H1 (cell line): ENCODE measurements around the gene CNOT6L. TPM values are rescaled to one million over a fixed set of nuclear protein-coding genes. Genes with fewer than 3 reads are reported as not detected.

Source experiments
- CTCF ChIA-PET: fragments of 300-600 bp; sonication (Branson Sonifier 250); formaldehyde crosslinking; loops from one replicate; lab custom pipeline; 2021; ENCODE audit not compliant: partially characterized antibody; lab: Charles Lee
- POLR2A ChIA-PET: fragments of 300-600 bp; sonication (Branson Sonifier 250); formaldehyde crosslinking; loops from one replicate; lab custom pipeline; 2021; ENCODE audit warnings: inconsistent platforms; ENCODE audit not compliant: partially characterized antibody; lab: Charles Lee
- DNase-seq, 2 experiments: peaks; one replicate each; pipeline versions ENCODE4 v3.0.0 to v3.0.0-alpha.2; 2010 to 2022; ENCODE audit warnings: low spot score in 2 of 2, low read depth in 1 of 2, mixed read lengths in 1 of 2
- FAIRE-seq: peaks from 2 replicates; lab custom pipeline; 2011; peaks lifted over from hg19 to GRCh38; lab: Jason Lieb, UNC
- H2AFZ ChIP-seq: 2 replicates; pipeline ENCODE4 v1.8.1; 2012; ENCODE audit warnings: low read length, inconsistent platforms
- H2AK5ac ChIP-seq: 2 replicates; pipeline ENCODE4 v1.6.1; 2013; ENCODE audit warnings: low read depth, low read length
- H2BK120ac ChIP-seq: replicated peaks from 2 replicates; pipeline ENCODE3; 2013; ENCODE audit warnings: low read depth, low read length, inconsistent platforms
- H2BK12ac ChIP-seq: 2 replicates; pipeline ENCODE4 v1.6.1; 2013; ENCODE audit warnings: low read depth, low read length
- H2BK15ac ChIP-seq: 2 replicates; pipeline ENCODE4 v1.6.1; 2013; ENCODE audit warnings: low read length
- H2BK20ac ChIP-seq: 2 replicates; pipeline ENCODE4 v1.6.1; 2013; ENCODE audit warnings: low read length
- H2BK5ac ChIP-seq: 2 replicates; pipeline ENCODE4 v1.6.1; 2013; ENCODE audit warnings: low read depth, low read length
- H3K14ac ChIP-seq: 2 replicates; pipeline ENCODE4 v1.6.1; 2013; ENCODE audit warnings: inconsistent platforms; ENCODE audit not compliant: insufficient read length
- H3K18ac ChIP-seq: 2 replicates; pipeline ENCODE4 v1.6.1; 2013; ENCODE audit warnings: low read length; ENCODE audit errors: extremely low read depth
- H3K23ac ChIP-seq: 2 replicates; pipeline ENCODE4 v1.6.1; 2013; ENCODE audit warnings: inconsistent platforms; ENCODE audit not compliant: insufficient read length
- H3K23me2 ChIP-seq: 2 replicates; pipeline ENCODE4 v1.6.1; 2013; ENCODE audit warnings: low read depth, low read length
- H3K27ac ChIP-seq: 2 replicates; pipeline ENCODE4 v1.6.1; 2011; ENCODE audit warnings: low read depth, low read length, inconsistent platforms
- H3K27me3 ChIP-seq, 4 experiments: replicated peaks in 1 of 4; 1 replicate in 1 of 4; 2 replicates in 3 of 4; pipeline versions ENCODE4 v1.6.1 to v1.8.1; 2011 to 2013; ENCODE audit warnings: low read length in 3 of 4, mild to moderate bottlenecking in 3 of 4, inconsistent platforms in 2 of 4, mixed read lengths in 2 of 4, moderate library complexity in 1 of 4; ENCODE audit not compliant: control insufficient read depth in 3 of 4, insufficient read depth in 3 of 4; ENCODE audit errors: extremely low read depth in 1 of 4
- H3K36me3 ChIP-seq, 4 experiments: 2 replicates each; pipeline versions ENCODE4 v1.6.1 to v1.8.1; 2011 to 2013; ENCODE audit warnings: mild to moderate bottlenecking in 4 of 4, low read length in 3 of 4, moderate library complexity in 2 of 4, control low read depth in 1 of 4, inconsistent platforms in 1 of 4; ENCODE audit not compliant: insufficient read depth in 4 of 4, control insufficient read depth in 2 of 4
- H3K4ac ChIP-seq: replicated peaks from 2 replicates; pipeline ENCODE3; 2013; ENCODE audit warnings: low read length, low read depth, mixed read lengths, inconsistent platforms; ENCODE audit not compliant: insufficient read length
- H3K4me1 ChIP-seq, 4 experiments: replicated peaks in 1 of 4; 1 replicate in 1 of 4; 2 replicates in 3 of 4; pipeline versions ENCODE4 v1.6.1 to v1.8.1; 2011 to 2013; ENCODE audit warnings: low read length in 3 of 4, inconsistent platforms in 2 of 4, mixed read lengths in 1 of 4; ENCODE audit not compliant: insufficient read depth in 4 of 4, control insufficient read depth in 3 of 4
- H3K4me2 ChIP-seq, 2 experiments: 2 replicates each; pipeline versions ENCODE4 v1.6.1 to v1.8.1; 2011 to 2013; ENCODE audit warnings: low read depth in 2 of 2, low read length in 2 of 2, control low read depth in 1 of 2, inconsistent platforms in 1 of 2, mild to moderate bottlenecking in 1 of 2; ENCODE audit not compliant: insufficient read depth in 1 of 2
- H3K4me3 ChIP-seq, 4 experiments: fragments of 200-600, 300-600 bp in 1 of 4; sonication (generic), shearing (Covaris generic), sonication (Bioruptor Twin) in 1 of 4; 2 replicates each; pipeline versions ENCODE4 v1.5.1 to v1.8.1; 2011 to 2016; ENCODE audit warnings: low read length in 4 of 4, low read depth in 3 of 4, control low read depth in 2 of 4, inconsistent platforms in 2 of 4, mild to moderate bottlenecking in 2 of 4, mixed read lengths in 1 of 4, moderate library complexity in 1 of 4; ENCODE audit not compliant: insufficient read depth in 2 of 4; ENCODE audit errors: extremely low read depth in 1 of 4
- H3K56ac ChIP-seq: replicated peaks from 2 replicates; pipeline ENCODE3; 2013; ENCODE audit warnings: low read depth, mild to moderate bottlenecking, mixed read lengths, low read length, inconsistent platforms; ENCODE audit not compliant: insufficient read length
- H3K79me1 ChIP-seq: 2 replicates; pipeline ENCODE4 v1.6.1; 2013; ENCODE audit warnings: low read depth, low read length, control low read depth
- H3K79me2 ChIP-seq, 2 experiments: 2 replicates each; pipeline versions ENCODE4 v1.6.1 to v1.8.1; 2012 to 2013; ENCODE audit warnings: low read length in 2 of 2, mild to moderate bottlenecking in 2 of 2, inconsistent platforms in 1 of 2; ENCODE audit not compliant: insufficient read depth in 2 of 2, control insufficient read depth in 1 of 2
- H3K9ac ChIP-seq, 4 experiments: replicated peaks in 1 of 4; 1 replicate in 1 of 4; 2 replicates in 3 of 4; pipeline versions ENCODE4 v1.6.1 to v1.8.1; 2011 to 2013; ENCODE audit warnings: low read depth in 3 of 4, low read length in 3 of 4, control low read depth in 2 of 4, mild to moderate bottlenecking in 2 of 4, moderate library complexity in 2 of 4, inconsistent platforms in 1 of 4; ENCODE audit errors: extremely low read depth in 1 of 4
- H3K9me3 ChIP-seq, 2 experiments: 2 replicates each; pipeline versions ENCODE4 v1.6.1 to v1.8.1; 2012 to 2013; ENCODE audit warnings: mild to moderate bottlenecking in 2 of 2, moderate library complexity in 2 of 2, control low read depth in 1 of 2, inconsistent platforms in 1 of 2, low read depth in 1 of 2, low read length in 1 of 2, mixed read lengths in 1 of 2; ENCODE audit not compliant: insufficient read depth in 2 of 2
- H4K20me1 ChIP-seq, 2 experiments: replicated peaks in 1 of 2; 2 replicates each; pipeline versions ENCODE3 to v1.8.1; 2011 to 2013; ENCODE audit warnings: inconsistent platforms in 2 of 2, low read length in 2 of 2, mild to moderate bottlenecking in 1 of 2; ENCODE audit not compliant: insufficient read depth in 2 of 2, control insufficient read depth in 1 of 2
- H4K5ac ChIP-seq: 2 replicates; pipeline ENCODE4 v1.6.1; 2013; ENCODE audit warnings: low read length, low read depth, mixed read lengths, inconsistent platforms; ENCODE audit not compliant: insufficient read length
- H4K8ac ChIP-seq: 2 replicates; pipeline ENCODE4 v1.8.0; 2013; ENCODE audit warnings: mild to moderate bottlenecking, moderate library complexity, low read length, inconsistent platforms; ENCODE audit not compliant: insufficient read depth; ENCODE audit errors: extremely low read depth
- H4K91ac ChIP-seq: replicated peaks from 2 replicates; pipeline ENCODE3; 2013; ENCODE audit warnings: low read length, mixed read lengths, inconsistent platforms; ENCODE audit not compliant: insufficient read length
- WGBS, 2 experiments: shearing (Covaris generic) in 1 of 2; methylation state at CpG; one replicate each; pipeline versions ENCODE4 v1.1.6 to v1.1.7; 2013 to 2015; ENCODE audit warnings: low lambda C conversion rate in 2 of 2, mixed read lengths in 2 of 2, inconsistent platforms in 1 of 2, low coverage in 1 of 2, missing lambda C conversion rate in 1 of 2; ENCODE audit not compliant: insufficient replicate concordance in 2 of 2, insufficient coverage in 1 of 2, insufficient read length in 1 of 2; ENCODE audit errors: extremely low coverage in 1 of 2, missing lambda C conversion rate in 1 of 2; 5-methylcytosine and 5-hydroxymethylcytosine counted together
- polyA plus RNA-seq, 7 experiments: library from polyadenylated mRNA; depleted of rRNA in 3 of 7; stranded (reverse) in 5 of 7; unstranded in 2 of 7; fragments of >200 nt in 5 of 7; fragments of 200-250 nt in 2 of 7; gene quantifications; 1 replicate in 5 of 7; 2 replicates in 1 of 7; 4 replicates in 1 of 7; pipeline versions ENCODE4 v1.2.1 to v1.2.3, GENCODE V29; 2011 to 2013; ENCODE audit warnings: missing spikeins in 2 of 7, mixed read lengths in 2 of 7
- total RNA-seq: library from RNA; stranded (reverse); fragmentation: NEBNext Ultra II Directional; extraction: Animal tissue kit (Norgen Biotek cat#: 25700); gene quantifications from 2 replicates; pipeline ENCODE4 v1.2.1, GENCODE V29; 2021
- TF ChIP-seq, protein P1 (sequence below): fragments of 300-600 bp; sonication (generic); IDR thresholded peaks from 2 replicates; pipeline ENCODE4 v1.7.1; 2012; ENCODE audit warnings: low read length, moderate library complexity, mild to moderate bottlenecking, inconsistent platforms; ENCODE audit not compliant: insufficient replicate concordance

Gene CNOT6L
- total and polyA plus RNA-seq, 2 of the 8 experiments (the other 6 are each of a cell fraction or from before 2014, with no cell fraction given) = 2.0 to 22.4 TPM

DNA sequence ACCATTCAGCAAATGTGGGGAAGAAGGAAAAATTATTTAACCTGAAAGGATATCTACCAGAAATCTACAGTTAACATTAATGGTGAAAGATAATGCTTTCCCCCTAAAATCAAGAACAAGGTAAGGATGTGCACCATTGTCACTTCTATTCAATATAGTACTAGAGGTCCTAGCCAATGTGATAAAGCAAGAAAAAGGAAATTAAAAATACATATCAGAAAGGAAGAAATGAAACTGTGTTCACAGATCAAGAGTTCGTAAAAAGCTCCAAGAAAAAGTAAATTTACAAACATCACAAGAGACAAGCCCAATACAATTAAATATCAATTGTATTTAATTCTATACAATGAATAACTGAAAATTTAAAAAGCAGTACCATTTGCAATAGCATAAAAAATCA lies 57.6 kb downstream of the CNOT6L start:
- ChIA-PET CTCF (no interaction called here), POLR2A (no interaction called here)
- Histone ChIP-seq H4K8ac (no peak overlapping the region), H4K20me1 (no peaks in the 10 kb centered on the region), H3K9me3 (peaks cover 7 to 8% of the 10 kb centered on the region in 2 experiments), H3K4ac (no peak overlapping the region), H4K91ac (no peak overlapping the region), H2BK12ac (no peak overlapping the region), H3K9ac (no peak overlapping the region), H2BK15ac (no peak overlapping the region), H3K23me2 (no peaks in the 10 kb centered on the region), H3K56ac (no peak overlapping the region), H2BK120ac (no peak overlapping the region), H3K4me1 (no peaks in the 10 kb centered on the region), H3K14ac (no peak overlapping the region), H2AFZ (no peak overlapping the region), H3K4me2 (no peak overlapping the region), H3K79me2 (no peaks in the 10 kb centered on the region), H4K5ac (no peak overlapping the region), H3K4me3 (no peak overlapping the region), H3K23ac (no peak overlapping the region), H3K27ac (no peak overlapping the region), H3K18ac (no peak overlapping the region), H2BK5ac (no peak overlapping the region), H3K36me3 (no peaks in the 10 kb centered on the region), H3K27me3 (no peaks in the 10 kb centered on the region), H2BK20ac (no peak overlapping the region), H3K79me1 (no peaks in the 10 kb centered on the region), H2AK5ac (no peak overlapping the region)
- WGBS, 2 experiments = 85% methylated on average over 1 of the region's 1 CpG; no CpG with 5 or more reads in 1 of the 2 experiments
- DNase-seq = no peak
- no peak for FAIRE-seq
- TF ChIP-seq, protein P1, sequence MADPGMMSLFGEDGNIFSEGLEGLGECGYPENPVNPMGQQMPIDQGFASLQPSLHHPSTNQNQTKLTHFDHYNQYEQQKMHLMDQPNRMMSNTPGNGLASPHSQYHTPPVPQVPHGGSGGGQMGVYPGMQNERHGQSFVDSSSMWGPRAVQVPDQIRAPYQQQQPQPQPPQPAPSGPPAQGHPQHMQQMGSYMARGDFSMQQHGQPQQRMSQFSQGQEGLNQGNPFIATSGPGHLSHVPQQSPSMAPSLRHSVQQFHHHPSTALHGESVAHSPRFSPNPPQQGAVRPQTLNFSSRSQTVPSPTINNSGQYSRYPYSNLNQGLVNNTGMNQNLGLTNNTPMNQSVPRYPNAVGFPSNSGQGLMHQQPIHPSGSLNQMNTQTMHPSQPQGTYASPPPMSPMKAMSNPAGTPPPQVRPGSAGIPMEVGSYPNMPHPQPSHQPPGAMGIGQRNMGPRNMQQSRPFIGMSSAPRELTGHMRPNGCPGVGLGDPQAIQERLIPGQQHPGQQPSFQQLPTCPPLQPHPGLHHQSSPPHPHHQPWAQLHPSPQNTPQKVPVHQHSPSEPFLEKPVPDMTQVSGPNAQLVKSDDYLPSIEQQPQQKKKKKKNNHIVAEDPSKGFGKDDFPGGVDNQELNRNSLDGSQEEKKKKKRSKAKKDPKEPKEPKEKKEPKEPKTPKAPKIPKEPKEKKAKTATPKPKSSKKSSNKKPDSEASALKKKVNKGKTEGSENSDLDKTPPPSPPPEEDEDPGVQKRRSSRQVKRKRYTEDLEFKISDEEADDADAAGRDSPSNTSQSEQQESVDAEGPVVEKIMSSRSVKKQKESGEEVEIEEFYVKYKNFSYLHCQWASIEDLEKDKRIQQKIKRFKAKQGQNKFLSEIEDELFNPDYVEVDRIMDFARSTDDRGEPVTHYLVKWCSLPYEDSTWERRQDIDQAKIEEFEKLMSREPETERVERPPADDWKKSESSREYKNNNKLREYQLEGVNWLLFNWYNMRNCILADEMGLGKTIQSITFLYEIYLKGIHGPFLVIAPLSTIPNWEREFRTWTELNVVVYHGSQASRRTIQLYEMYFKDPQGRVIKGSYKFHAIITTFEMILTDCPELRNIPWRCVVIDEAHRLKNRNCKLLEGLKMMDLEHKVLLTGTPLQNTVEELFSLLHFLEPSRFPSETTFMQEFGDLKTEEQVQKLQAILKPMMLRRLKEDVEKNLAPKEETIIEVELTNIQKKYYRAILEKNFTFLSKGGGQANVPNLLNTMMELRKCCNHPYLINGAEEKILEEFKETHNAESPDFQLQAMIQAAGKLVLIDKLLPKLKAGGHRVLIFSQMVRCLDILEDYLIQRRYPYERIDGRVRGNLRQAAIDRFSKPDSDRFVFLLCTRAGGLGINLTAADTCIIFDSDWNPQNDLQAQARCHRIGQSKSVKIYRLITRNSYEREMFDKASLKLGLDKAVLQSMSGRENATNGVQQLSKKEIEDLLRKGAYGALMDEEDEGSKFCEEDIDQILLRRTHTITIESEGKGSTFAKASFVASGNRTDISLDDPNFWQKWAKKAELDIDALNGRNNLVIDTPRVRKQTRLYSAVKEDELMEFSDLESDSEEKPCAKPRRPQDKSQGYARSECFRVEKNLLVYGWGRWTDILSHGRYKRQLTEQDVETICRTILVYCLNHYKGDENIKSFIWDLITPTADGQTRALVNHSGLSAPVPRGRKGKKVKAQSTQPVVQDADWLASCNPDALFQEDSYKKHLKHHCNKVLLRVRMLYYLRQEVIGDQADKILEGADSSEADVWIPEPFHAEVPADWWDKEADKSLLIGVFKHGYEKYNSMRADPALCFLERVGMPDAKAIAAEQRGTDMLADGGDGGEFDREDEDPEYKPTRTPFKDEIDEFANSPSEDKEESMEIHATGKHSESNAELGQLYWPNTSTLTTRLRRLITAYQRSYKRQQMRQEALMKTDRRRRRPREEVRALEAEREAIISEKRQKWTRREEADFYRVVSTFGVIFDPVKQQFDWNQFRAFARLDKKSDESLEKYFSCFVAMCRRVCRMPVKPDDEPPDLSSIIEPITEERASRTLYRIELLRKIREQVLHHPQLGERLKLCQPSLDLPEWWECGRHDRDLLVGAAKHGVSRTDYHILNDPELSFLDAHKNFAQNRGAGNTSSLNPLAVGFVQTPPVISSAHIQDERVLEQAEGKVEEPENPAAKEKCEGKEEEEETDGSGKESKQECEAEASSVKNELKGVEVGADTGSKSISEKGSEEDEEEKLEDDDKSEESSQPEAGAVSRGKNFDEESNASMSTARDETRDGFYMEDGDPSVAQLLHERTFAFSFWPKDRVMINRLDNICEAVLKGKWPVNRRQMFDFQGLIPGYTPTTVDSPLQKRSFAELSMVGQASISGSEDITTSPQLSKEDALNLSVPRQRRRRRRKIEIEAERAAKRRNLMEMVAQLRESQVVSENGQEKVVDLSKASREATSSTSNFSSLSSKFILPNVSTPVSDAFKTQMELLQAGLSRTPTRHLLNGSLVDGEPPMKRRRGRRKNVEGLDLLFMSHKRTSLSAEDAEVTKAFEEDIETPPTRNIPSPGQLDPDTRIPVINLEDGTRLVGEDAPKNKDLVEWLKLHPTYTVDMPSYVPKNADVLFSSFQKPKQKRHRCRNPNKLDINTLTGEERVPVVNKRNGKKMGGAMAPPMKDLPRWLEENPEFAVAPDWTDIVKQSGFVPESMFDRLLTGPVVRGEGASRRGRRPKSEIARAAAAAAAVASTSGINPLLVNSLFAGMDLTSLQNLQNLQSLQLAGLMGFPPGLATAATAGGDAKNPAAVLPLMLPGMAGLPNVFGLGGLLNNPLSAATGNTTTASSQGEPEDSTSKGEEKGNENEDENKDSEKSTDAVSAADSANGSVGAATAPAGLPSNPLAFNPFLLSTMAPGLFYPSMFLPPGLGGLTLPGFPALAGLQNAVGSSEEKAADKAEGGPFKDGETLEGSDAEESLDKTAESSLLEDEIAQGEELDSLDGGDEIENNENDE = no peak
